Suppressor macrophage treated with lipopolysaccharide for 4 hours (primary cell): ENCODE measurements around the gene SMIM17.

Experiments used
- DNase-seq: peaks from one replicate; pipeline ENCODE4 v3.0.0-alpha.2; 2020

Gene SMIM17

GRCh38 chr19:56642711-56643459, at the start of gene SMIM17:
SMIM17 (plus strand) TSS chr19:56643159; CDS start chr19:56645668, 2,509 bp downstream.
- DNase-seq = no peak

- DNase-seq = no peak
These were observed 48.5 kb upstream of the SMIM17 start for GRCh38 chr19:56594446-56594782.

GRCh38 chr19:56594783-56595547, 48.0 kb upstream of the SMIM17 start, which contains the start of gene ZNF71:
ZNF71 (plus strand) TSS chr19:56595302; CDS start chr19:56601559, 6,257 bp downstream.
- peak; percentile 94 for DNase-seq

GRCh38 chr19:56595548-56595899, 47.4 kb upstream of the SMIM17 start:
- DNase-seq = no peak

- DNase-seq = no peak
These were observed 46.3 kb upstream of the SMIM17 start for GRCh38 chr19:56596676-56597075.

GRCh38 chr19:56597696-56598095, 45.3 kb upstream of the SMIM17 start:
- DNase-seq = no peak

GRCh38 chr19:56601375-56601774, 41.6 kb upstream of the SMIM17 start:
- no peak for DNase-seq

GRCh38 chr19:56603829-56604228, 39.1 kb upstream of the SMIM17 start:
- DNase-seq = no peak

- no peak for DNase-seq
These were observed 34.5 kb upstream of the SMIM17 start for GRCh38 chr19:56608274-56608964.

GRCh38 chr19:56611288-56611687, 31.7 kb upstream of the SMIM17 start:
- DNase-seq = no peak

GRCh38 chr19:56612737-56613136, 30.2 kb upstream of the SMIM17 start:
- DNase-seq = no peak

- no peak for DNase-seq
These were observed 29.3 kb upstream of the SMIM17 start for GRCh38 chr19:56613639-56614038.

- no peak for DNase-seq
These were observed 25.4 kb upstream of the SMIM17 start for GRCh38 chr19:56617531-56617930.

- no peak for DNase-seq
These were observed 23.8 kb upstream of the SMIM17 start for GRCh38 chr19:56619121-56619520.

- DNase-seq = no peak
These were observed 20.6 kb upstream of the SMIM17 start for GRCh38 chr19:56622374-56622773.

GRCh38 chr19:56623006-56623405, 20.0 kb upstream of the SMIM17 start:
- no peak for DNase-seq

- no peak for DNase-seq
These were observed 17.3 kb upstream of the SMIM17 start for GRCh38 chr19:56625708-56626107.

- no peak for DNase-seq
These were observed 9.9 kb upstream of the SMIM17 start for GRCh38 chr19:56633021-56633420.

GRCh38 chr19:56637976-56638555, 4.9 kb upstream of the SMIM17 start:
- peak; percentile 30 for DNase-seq

GRCh38 chr19:56639217-56639616, 3.7 kb upstream of the SMIM17 start:
- peak; percentile 0 for DNase-seq

GRCh38 chr19:56643460-56643955, 549 bp downstream of the SMIM17 start:
- DNase-seq = no peak

- DNase-seq = no peak
These were observed 11.2 kb downstream of the SMIM17 start for GRCh38 chr19:56654151-56654550.
